Osteocyte (in vitro differentiated cells): ENCODE data around the gene PCNX1. TPM values are rescaled to one million over a fixed set of nuclear protein-coding genes. Genes with fewer than 3 reads are reported as not detected.
"Not testable (repeated sequence)": the region's sequence is repeated elsewhere in the genome, so short reads cannot be mapped to it uniquely, and the experiment has no call there.

Experiments
- DNase-seq: peaks from one replicate; pipeline ENCODE4 v3.0.0; 2021; ENCODE audit warnings: mixed read lengths; ENCODE audit not compliant: unreplicated experiment; ENCODE audit errors: extremely low spot score
- H3K27ac Mint-ChIP-seq: one replicate; pipeline ENCODE4 v1.8.0; 2021; ENCODE audit warnings: mild to moderate bottlenecking, mixed read lengths; ENCODE audit not compliant: unreplicated experiment
- H3K27me3 Mint-ChIP-seq: one replicate; pipeline ENCODE4 v1.8.0; 2021; ENCODE audit warnings: mixed read lengths; ENCODE audit not compliant: unreplicated experiment
- H3K36me3 Mint-ChIP-seq: one replicate; pipeline ENCODE4 v1.8.0; 2021; ENCODE audit warnings: mixed read lengths; ENCODE audit not compliant: unreplicated experiment
- H3K4me1 Mint-ChIP-seq: one replicate; pipeline ENCODE4 v1.8.0; 2021; ENCODE audit warnings: mixed read lengths; ENCODE audit not compliant: unreplicated experiment
- H3K4me3 Mint-ChIP-seq: one replicate; pipeline ENCODE4 v1.8.0; 2021; ENCODE audit warnings: mild to moderate bottlenecking, moderate library complexity, mixed read lengths; ENCODE audit not compliant: unreplicated experiment
- H3K9me3 Mint-ChIP-seq: one replicate; pipeline ENCODE4 v1.8.0; 2021; ENCODE audit warnings: mixed read lengths; ENCODE audit not compliant: unreplicated experiment
- total RNA-seq: library from RNA; stranded (reverse); gene quantifications from 2 replicates; pipeline ENCODE4 v1.2.1, GENCODE V29; 2021
- TF ChIP-seq, protein P1 (sequence below): fragments of 200-600 bp; sonication (generic); IDR thresholded peaks from 2 replicates; pipeline ENCODE4 v1.5.0; 2021; ENCODE audit warnings: antibody characterized with exemption, mild to moderate bottlenecking, moderate library complexity

The PCNX1 gene
- total RNA-seq, 1 donor from 2014 or later = 72.2 TPM

DNA sequence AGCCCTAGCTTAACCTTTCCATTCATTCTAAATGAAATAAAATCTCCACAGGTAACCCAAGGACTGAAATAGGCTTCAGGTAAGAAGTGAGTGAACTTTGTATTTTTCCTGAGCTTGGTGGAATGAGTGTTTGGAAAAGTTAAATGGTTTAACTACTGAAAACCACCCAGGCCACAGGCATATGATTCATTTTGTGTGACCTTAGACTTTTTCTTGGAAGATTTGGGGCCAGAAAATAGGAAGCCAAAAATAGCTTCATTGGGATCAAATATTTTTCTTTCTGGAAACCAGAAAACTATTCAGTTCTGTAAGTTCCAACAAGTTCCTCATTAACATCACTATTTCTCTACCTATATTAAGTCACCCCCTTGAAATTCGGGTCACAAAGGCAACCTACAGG is 212.6 kb downstream of the PCNX1 start:
- Mint-ChIP-seq H3K4me1 (peaks cover 34% of the 10 kb centered on the region), H3K9me3 (no peaks in the 10 kb centered on the region), H3K27me3 (no peaks in the 10 kb centered on the region), H3K27ac (no peak overlapping the region), H3K36me3 (peaks cover 14% of the 10 kb centered on the region), H3K4me3 (no peak overlapping the region)
- TF ChIP-seq, protein P1, sequence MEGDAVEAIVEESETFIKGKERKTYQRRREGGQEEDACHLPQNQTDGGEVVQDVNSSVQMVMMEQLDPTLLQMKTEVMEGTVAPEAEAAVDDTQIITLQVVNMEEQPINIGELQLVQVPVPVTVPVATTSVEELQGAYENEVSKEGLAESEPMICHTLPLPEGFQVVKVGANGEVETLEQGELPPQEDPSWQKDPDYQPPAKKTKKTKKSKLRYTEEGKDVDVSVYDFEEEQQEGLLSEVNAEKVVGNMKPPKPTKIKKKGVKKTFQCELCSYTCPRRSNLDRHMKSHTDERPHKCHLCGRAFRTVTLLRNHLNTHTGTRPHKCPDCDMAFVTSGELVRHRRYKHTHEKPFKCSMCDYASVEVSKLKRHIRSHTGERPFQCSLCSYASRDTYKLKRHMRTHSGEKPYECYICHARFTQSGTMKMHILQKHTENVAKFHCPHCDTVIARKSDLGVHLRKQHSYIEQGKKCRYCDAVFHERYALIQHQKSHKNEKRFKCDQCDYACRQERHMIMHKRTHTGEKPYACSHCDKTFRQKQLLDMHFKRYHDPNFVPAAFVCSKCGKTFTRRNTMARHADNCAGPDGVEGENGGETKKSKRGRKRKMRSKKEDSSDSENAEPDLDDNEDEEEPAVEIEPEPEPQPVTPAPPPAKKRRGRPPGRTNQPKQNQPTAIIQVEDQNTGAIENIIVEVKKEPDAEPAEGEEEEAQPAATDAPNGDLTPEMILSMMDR = no peak
- no peak for DNase-seq

GRCh38 chr14:71121001-71121400 is 213.7 kb downstream of the PCNX1 start:
- TF ChIP-seq, protein P1 = no peak
- Mint-ChIP-seq H3K4me3 (no peak overlapping the region), H3K27me3 (no peaks in the 10 kb centered on the region), H3K9me3 (no peaks in the 10 kb centered on the region), H3K27ac (no peak overlapping the region), H3K36me3 (peaks cover 11% of the 10 kb centered on the region), H3K4me1 (peaks cover 34% of the 10 kb centered on the region)
- DNase-seq = no peak

- DNase-seq = no peak
- Mint-ChIP-seq H3K27me3 (no peaks in the 10 kb centered on the region), H3K36me3 (peaks cover 9% of the 10 kb centered on the region), H3K4me1 (peaks cover 30% of the 10 kb centered on the region), H3K27ac (no peak overlapping the region), H3K9me3 (no peaks in the 10 kb centered on the region), H3K4me3 (no peak overlapping the region)
- TF ChIP-seq, protein P1 = no peak
Measured at GRCh38 chr14:71121711-71122110, 214.5 kb downstream of the PCNX1 start.

DNA sequence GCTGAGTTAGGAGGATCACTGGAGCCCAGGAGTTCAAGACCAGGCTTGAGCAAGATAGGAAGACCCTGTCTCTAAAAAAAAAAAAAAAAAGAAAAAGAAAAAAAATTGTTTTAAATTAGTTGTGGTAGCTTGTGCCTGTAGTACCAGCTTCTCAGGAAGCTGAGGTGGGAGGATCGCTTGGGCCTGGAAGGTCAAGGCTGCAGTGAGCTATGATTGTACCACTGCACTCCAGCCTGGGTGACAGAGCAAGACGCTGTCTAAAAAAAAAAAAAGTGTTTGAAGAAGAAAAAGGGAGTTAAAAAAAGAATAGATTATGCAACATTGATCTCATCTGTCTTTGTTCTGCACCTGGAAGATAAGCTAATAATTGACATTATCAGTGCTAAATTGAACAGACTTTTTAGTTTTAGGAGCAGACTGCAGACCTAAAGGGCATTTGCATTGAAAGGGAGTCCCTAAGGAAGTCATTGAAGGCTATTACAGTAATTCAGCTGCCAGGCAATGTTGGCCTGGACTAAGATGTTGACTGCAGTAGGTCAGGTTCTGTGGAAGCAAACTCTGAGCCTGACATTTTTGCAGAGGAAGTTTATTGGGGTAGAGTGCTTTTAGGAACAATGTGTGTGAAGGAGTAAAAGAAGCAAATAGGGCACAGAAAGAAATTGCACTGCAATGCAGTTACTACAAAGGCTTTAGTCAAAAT is 215.8 kb downstream of the PCNX1 start:
- H3K4me1 Mint-ChIP-seq = peaks cover 17% of the 10 kb centered on the region
- H3K9me3 Mint-ChIP-seq = no peaks in the 10 kb centered on the region
- no peak overlapping the region for H3K27ac Mint-ChIP-seq
- H3K27me3 Mint-ChIP-seq = no peaks in the 10 kb centered on the region
- no peak for DNase-seq
- no peak overlapping the region for H3K4me3 Mint-ChIP-seq
- TF ChIP-seq, protein P1 = no peak
- no peaks in the 10 kb centered on the region for H3K36me3 Mint-ChIP-seq

DNA sequence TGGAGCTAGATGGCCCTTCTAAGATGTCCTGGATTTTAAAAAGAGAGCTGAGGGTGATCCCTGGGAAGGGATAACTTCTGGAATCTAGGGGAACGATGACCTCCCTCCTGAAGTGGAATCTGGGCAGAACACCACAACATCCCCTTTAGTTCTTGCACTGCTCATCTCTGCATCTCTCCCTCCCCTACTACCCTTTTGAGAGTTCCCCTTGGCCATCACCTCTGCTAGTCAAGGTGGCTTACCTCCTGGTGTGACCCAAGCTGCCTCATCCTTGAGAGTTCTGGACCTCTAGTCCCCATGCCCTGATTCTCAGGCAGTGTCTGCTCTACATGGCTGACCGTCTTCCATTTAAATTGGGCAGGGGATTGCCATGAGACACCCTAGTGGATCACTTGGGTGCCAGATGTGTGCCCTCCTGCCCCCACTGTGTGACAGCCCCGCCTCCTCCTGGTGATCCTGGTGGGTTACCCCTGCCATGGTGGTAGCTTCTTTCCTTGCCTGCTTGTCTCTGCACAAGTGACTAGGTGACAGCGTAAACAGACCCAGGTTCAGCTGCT is 216.4 kb downstream of the PCNX1 start:
- H3K27me3 Mint-ChIP-seq = no peaks in the 10 kb centered on the region
- TF ChIP-seq, protein P1 = no peak
- peaks cover 11% of the 10 kb centered on the region for H3K4me1 Mint-ChIP-seq
- H3K36me3 Mint-ChIP-seq = no peaks in the 10 kb centered on the region
- no peak overlapping the region for H3K4me3 Mint-ChIP-seq
- H3K9me3 Mint-ChIP-seq = no peaks in the 10 kb centered on the region
- no peak overlapping the region for H3K27ac Mint-ChIP-seq
- no peak for DNase-seq

GRCh38 chr14:71129716-71130490 is 222.6 kb downstream of the PCNX1 start:
- DNase-seq = peak; percentile 25
- H3K4me1 Mint-ChIP-seq, H3K4me3 Mint-ChIP-seq, H3K27ac Mint-ChIP-seq, H3K27me3 Mint-ChIP-seq, H3K9me3 Mint-ChIP-seq, H3K36me3 Mint-ChIP-seq: not testable (repeated sequence)
